T-helper 9 cell (primary cell): Measurements from ENCODE around the gene ALDH3A1.

Source experiments
- DNase-seq: peaks from one replicate; pipeline ENCODE4 v3.0.0-alpha.2; 2020

Gene ALDH3A1

GRCh38 chr17:19759568-19760549, 11.8 kb upstream of the ALDH3A1 start:
- DNase-seq = no peak

GRCh38 chr17:19757536-19758180, 9.6 kb upstream of the ALDH3A1 start:
- DNase-seq = no peak

GRCh38 chr17:19756546-19756945, 8.4 kb upstream of the ALDH3A1 start:
- DNase-seq = no peak

GRCh38 chr17:19755821-19756510, 7.9 kb upstream of the ALDH3A1 start:
- no peak for DNase-seq

GRCh38 chr17:19755392-19755791, 7.3 kb upstream of the ALDH3A1 start:
- DNase-seq = no peak

- no peak for DNase-seq
Measured at GRCh38 chr17:19753661-19754463, 5.8 kb upstream of the ALDH3A1 start.

GRCh38 chr17:19753051-19753509, 5.0 kb upstream of the ALDH3A1 start:
- DNase-seq = no peak

- DNase-seq = no peak
Measured at GRCh38 chr17:19752216-19753050, 4.3 kb upstream of the ALDH3A1 start.

GRCh38 chr17:19750835-19751234, 2.7 kb upstream of the ALDH3A1 start:
- DNase-seq = no peak

GRCh38 chr17:19750020-19750572, 2.0 kb upstream of the ALDH3A1 start:
- no peak for DNase-seq

- DNase-seq = no peak
Measured at GRCh38 chr17:19748807-19749193, 702 bp upstream of the ALDH3A1 start.

- no peak for DNase-seq
Measured at GRCh38 chr17:19747159-19747719, 859 bp downstream of the ALDH3A1 start.

- no peak for DNase-seq
Measured at GRCh38 chr17:19746517-19746916, 1.6 kb downstream of the ALDH3A1 start.

GRCh38 chr17:19744922-19745757, 3.0 kb downstream of the ALDH3A1 start:
- DNase-seq = peak; percentile 79

GRCh38 chr17:19744492-19744891, 3.6 kb downstream of the ALDH3A1 start:
- DNase-seq = no peak

GRCh38 chr17:19743101-19744100, 4.7 kb downstream of the ALDH3A1 start:
- no peak for DNase-seq

GRCh38 chr17:19742495-19742894, 5.6 kb downstream of the ALDH3A1 start:
- DNase-seq = no peak

- DNase-seq = no peak
Measured at GRCh38 chr17:19741832-19742457, 6.2 kb downstream of the ALDH3A1 start.
